Muscle of arm (tissue), 12 donors: ENCODE results near the gene VANGL1. TPM values are rescaled to one million over a fixed set of nuclear protein-coding genes. Genes with fewer than 3 reads are reported as not detected.

Experiments used
- DNase-seq: peaks from one replicate; pipeline ENCODE4 v3.0.0-alpha.2; 2013
- polyA plus RNA-seq, 12 donors: library from polyadenylated mRNA; unstranded; fragments of 120-200 nt; gene quantifications; one replicate each; pipeline ENCODE4 v1.2.1, GENCODE V29; 2013; ENCODE audit not compliant: insufficient read length in 12 of 12

The VANGL1 gene
- polyA plus RNA-seq, 12 donors, result 5.0 to 15.6 (median 7.1) TPM; not detected in 1

- DNase-seq, result no peak
Measured at GRCh38 chr1:115642168-115643072, 650 bp downstream of the VANGL1 start.

- DNase-seq, result no peak
Measured at GRCh38 chr1:115643225-115643624, 1.5 kb downstream of the VANGL1 start.

- no peak for DNase-seq
Measured at GRCh38 chr1:115643666-115644065, 1.9 kb downstream of the VANGL1 start.

- no peak for DNase-seq
Measured at GRCh38 chr1:115644109-115644508, 2.3 kb downstream of the VANGL1 start.

- DNase-seq, result no peak
Measured at GRCh38 chr1:115647047-115647446, 5.3 kb downstream of the VANGL1 start.

GRCh38 chr1:115647507-115647906, 5.7 kb downstream of the VANGL1 start:
- DNase-seq, result no peak

- no peak for DNase-seq
Measured at GRCh38 chr1:115647919-115648650, 6.3 kb downstream of the VANGL1 start.

- no peak for DNase-seq
Measured at GRCh38 chr1:115648717-115649691, 7.2 kb downstream of the VANGL1 start.

GRCh38 chr1:115649964-115650363, 8.2 kb downstream of the VANGL1 start:
- no peak for DNase-seq

GRCh38 chr1:115650961-115651360, 9.2 kb downstream of the VANGL1 start:
- DNase-seq, result no peak

- DNase-seq, result no peak
Measured at GRCh38 chr1:115651391-115651790, 9.6 kb downstream of the VANGL1 start.

GRCh38 chr1:115652236-115652788, 10.5 kb downstream of the VANGL1 start:
- DNase-seq, result no peak

GRCh38 chr1:115654125-115654524, 12.4 kb downstream of the VANGL1 start:
- no peak for DNase-seq

- no peak for DNase-seq
Measured at GRCh38 chr1:115654663-115655305, 13.0 kb downstream of the VANGL1 start.

- no peak for DNase-seq
Measured at GRCh38 chr1:115655306-115655663, 13.5 kb downstream of the VANGL1 start.

- no peak for DNase-seq
Measured at GRCh38 chr1:115655916-115656315, 14.1 kb downstream of the VANGL1 start.

- no peak for DNase-seq
Measured at GRCh38 chr1:115656461-115657077, 14.8 kb downstream of the VANGL1 start.

- DNase-seq, result no peak
Measured at GRCh38 chr1:115658646-115659045, 16.9 kb downstream of the VANGL1 start.

GRCh38 chr1:115660151-115660550, 18.4 kb downstream of the VANGL1 start:
- no peak for DNase-seq

- no peak for DNase-seq
Measured at GRCh38 chr1:115661157-115661556, 19.4 kb downstream of the VANGL1 start.
